ENCODE data around the gene DBI. TPM values are rescaled to one million over a fixed set of nuclear protein-coding genes. Genes with fewer than 3 reads are reported as not detected.
"Not testable (repeated sequence)": the region's sequence is repeated elsewhere in the genome, so short reads cannot be mapped to it uniquely, and the experiment has no call there.

DBI gene
- total and polyA plus RNA-seq, 7 donors, result 50.6 to 264 (median 88.7) TPM

GRCh38 chr2:119402106-119402505, 35.3 kb downstream of the DBI start:
- Histone ChIP-seq H3K9me3 (no peaks in the 10 kb centered on the region), H3K4me1 (no peaks in the 10 kb centered on the region), H3K36me3 (ENCODE audit: insufficient read depth in 1 of 2, low read depth in 1 of 2) (no peaks in the 10 kb centered on the region), H3K27me3 (ENCODE audit: insufficient read depth in 3 of 3, low read length in 2 of 3) (no peaks in the 10 kb centered on the region), H3K27ac (no peak overlapping the region), H3K4me3 (no peak overlapping the region)
- ATAC-seq, result no peak
- TF ChIP-seq, protein P1, sequence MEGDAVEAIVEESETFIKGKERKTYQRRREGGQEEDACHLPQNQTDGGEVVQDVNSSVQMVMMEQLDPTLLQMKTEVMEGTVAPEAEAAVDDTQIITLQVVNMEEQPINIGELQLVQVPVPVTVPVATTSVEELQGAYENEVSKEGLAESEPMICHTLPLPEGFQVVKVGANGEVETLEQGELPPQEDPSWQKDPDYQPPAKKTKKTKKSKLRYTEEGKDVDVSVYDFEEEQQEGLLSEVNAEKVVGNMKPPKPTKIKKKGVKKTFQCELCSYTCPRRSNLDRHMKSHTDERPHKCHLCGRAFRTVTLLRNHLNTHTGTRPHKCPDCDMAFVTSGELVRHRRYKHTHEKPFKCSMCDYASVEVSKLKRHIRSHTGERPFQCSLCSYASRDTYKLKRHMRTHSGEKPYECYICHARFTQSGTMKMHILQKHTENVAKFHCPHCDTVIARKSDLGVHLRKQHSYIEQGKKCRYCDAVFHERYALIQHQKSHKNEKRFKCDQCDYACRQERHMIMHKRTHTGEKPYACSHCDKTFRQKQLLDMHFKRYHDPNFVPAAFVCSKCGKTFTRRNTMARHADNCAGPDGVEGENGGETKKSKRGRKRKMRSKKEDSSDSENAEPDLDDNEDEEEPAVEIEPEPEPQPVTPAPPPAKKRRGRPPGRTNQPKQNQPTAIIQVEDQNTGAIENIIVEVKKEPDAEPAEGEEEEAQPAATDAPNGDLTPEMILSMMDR (IDR thresholded peaks at IDR 0.05), result no peak
- no peak for DNase-seq
- intact Hi-C loops (cut with DNase I), result no loop called here
- 77 to 83% (median 81%) methylated on average over 5 of the region's 5 CpGs for WGBS, 3 donors

DNA sequence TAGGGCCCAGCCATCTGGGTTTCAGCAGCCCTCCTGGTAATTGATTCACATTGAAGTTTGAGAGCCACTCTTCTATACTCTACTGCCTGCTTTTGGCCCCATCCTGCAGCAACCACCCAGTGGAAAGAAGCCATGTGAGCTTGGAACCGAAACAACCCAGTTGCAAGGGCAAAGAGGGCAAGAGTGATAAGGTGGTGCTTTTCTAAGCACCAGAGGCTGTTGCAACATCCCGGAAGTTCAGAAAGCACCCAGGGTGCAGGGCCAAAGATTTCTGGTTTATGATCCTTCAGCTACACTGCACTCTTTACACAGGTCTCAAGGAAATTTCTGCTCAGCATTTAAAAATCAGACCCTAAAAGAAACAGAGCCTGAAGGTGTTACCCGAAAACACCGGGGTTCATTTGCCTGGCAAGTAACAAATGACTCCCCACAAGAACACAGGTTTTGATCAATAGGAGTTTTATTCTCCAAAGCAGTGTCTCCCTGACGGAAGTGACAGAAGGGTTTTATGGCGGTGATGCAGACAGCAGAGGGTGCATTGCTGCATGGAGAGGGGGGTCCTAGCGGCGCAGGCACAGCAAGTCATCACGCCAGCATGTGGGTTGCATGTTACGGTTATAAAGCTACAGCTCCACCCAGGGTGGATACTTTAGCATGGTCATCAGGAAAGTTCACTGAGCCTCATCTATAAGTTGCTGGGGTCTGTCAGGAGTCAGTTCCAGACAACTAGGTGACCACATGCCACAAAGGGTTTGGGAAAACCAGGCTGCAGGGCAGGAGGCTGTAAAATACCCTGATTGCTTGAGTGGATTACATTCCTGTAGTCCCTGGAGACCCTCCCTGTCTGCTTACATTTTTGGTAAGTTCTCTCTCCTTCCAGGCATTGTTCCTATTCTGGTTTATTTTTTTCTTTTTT, 36.1 kb downstream of the DBI start:
- peaks cover 4% of the 10 kb centered on the region for H3K4me1 ChIP-seq
- 57 to 73% (median 64%) methylated on average over 10 of the region's 10 CpGs for WGBS, 3 donors
- H3K9me3 ChIP-seq, result no peaks in the 10 kb centered on the region
- no peak overlapping the region for H3K4me3 ChIP-seq
- no peak overlapping the region for H3K27ac ChIP-seq
- DNase-seq (no peak), ATAC-seq (no peak)
- H3K36me3 ChIP-seq (ENCODE audit: insufficient read depth in 1 of 2, low read depth in 1 of 2), result no peaks in the 10 kb centered on the region
- H3K27me3 ChIP-seq (ENCODE audit: insufficient read depth in 3 of 3, low read length in 2 of 3), result no peaks in the 10 kb centered on the region
- intact Hi-C loops (cut with DNase I), result no loop called here
- TF ChIP-seq, protein P1 (IDR thresholded peaks at IDR 0.05), result no peak

- H3K36me3 ChIP-seq (ENCODE audit: insufficient read depth in 1 of 2, low read depth in 1 of 2); DNase-seq; ATAC-seq; H3K27me3 ChIP-seq (ENCODE audit: insufficient read depth in 3 of 3, low read length in 2 of 3); H3K27ac ChIP-seq; intact Hi-C loops (cut with DNase I); H3K4me1 ChIP-seq; H3K9me3 ChIP-seq; H3K4me3 ChIP-seq: not testable (repeated sequence)
- WGBS, 3 donors, result 83 to 89% (median 85%) methylated on average over 12 of the region's 12 CpGs
Measured at GRCh38 chr2:119403618-119404017, 36.8 kb downstream of the DBI start.

GRCh38 chr2:119405151-119405550, 38.4 kb downstream of the DBI start:
- H3K36me3 ChIP-seq (ENCODE audit: insufficient read depth in 1 of 2, low read depth in 1 of 2), result no peaks in the 10 kb centered on the region
- no peak for ATAC-seq

More at GRCh38 chr2:119405151-119405550, 38.4 kb downstream of the DBI start:
- H3K4me1 ChIP-seq, result peaks cover 6% of the 10 kb centered on the region
- H3K4me3 ChIP-seq, result no peak overlapping the region
- H3K9me3 ChIP-seq, result no peaks in the 10 kb centered on the region
- intact Hi-C loops (cut with DNase I), result loop anchor here in 1 of 2 donors (5.0 kb wide), 1 partner anchor 72 kb away; no protein-coding TSS in a partner anchor
- 92 to 97% (median 95%) methylated on average over 2 of the region's 2 CpGs for WGBS, 3 donors
- TF ChIP-seq, protein P1 (IDR thresholded peaks at IDR 0.05), result no peak
- no peak overlapping the region for H3K27ac ChIP-seq
- no peak for DNase-seq
- no peaks in the 10 kb centered on the region for H3K27me3 ChIP-seq (ENCODE audit: insufficient read depth in 3 of 3, low read length in 2 of 3)
